Mesenchymal stem cell (in vitro differentiated cells and primary cell): Measurements from ENCODE around the gene PIEZO1.

Experiments used
- DNase-seq: peaks from one replicate; pipeline ENCODE4 v3.0.0-alpha.2; 2013
- H2AFZ ChIP-seq: one replicate; pipeline ENCODE4 v1.6.1; 2013; ENCODE audit warnings: low read depth, mild to moderate bottlenecking, control low read depth, inconsistent platforms, low read length, moderate library complexity
- H2AK5ac ChIP-seq: 2 replicates; pipeline ENCODE4 v1.6.1; 2013; ENCODE audit warnings: low read length, moderate library complexity, mild to moderate bottlenecking, inconsistent platforms; ENCODE audit not compliant: severe bottlenecking
- H2BK120ac ChIP-seq: one replicate; pipeline ENCODE4 v1.6.1; 2013; ENCODE audit warnings: low read depth, mild to moderate bottlenecking, inconsistent platforms, low read length, moderate library complexity
- H2BK12ac ChIP-seq, 2 experiments: one replicate each; pipeline ENCODE4 v1.6.1; 2013; ENCODE audit warnings: inconsistent platforms in 2 of 2, low read length in 2 of 2, mild to moderate bottlenecking in 2 of 2, moderate library complexity in 2 of 2, control low read depth in 1 of 2
- H2BK15ac ChIP-seq: one replicate; pipeline ENCODE4 v1.6.1; 2013; ENCODE audit warnings: mild to moderate bottlenecking, low read depth, inconsistent platforms; ENCODE audit not compliant: poor library complexity, severe bottlenecking
- H2BK5ac ChIP-seq: 2 replicates; pipeline ENCODE4 v1.6.1; 2013; ENCODE audit warnings: low read depth, mild to moderate bottlenecking, low read length, control low read depth, inconsistent platforms; ENCODE audit not compliant: poor library complexity, severe bottlenecking
- H3K14ac ChIP-seq, 2 experiments: one replicate each; pipeline ENCODE4 v1.6.1; 2013; ENCODE audit warnings: inconsistent platforms in 2 of 2, low read length in 2 of 2, control low read depth in 1 of 2, mild to moderate bottlenecking in 1 of 2, moderate library complexity in 1 of 2
- H3K18ac ChIP-seq, 2 experiments: one replicate each; pipeline ENCODE4 v1.6.1; 2013; ENCODE audit warnings: inconsistent platforms in 2 of 2, low read length in 2 of 2, control low read depth in 1 of 2, low read depth in 1 of 2, mild to moderate bottlenecking in 1 of 2
- H3K23ac ChIP-seq, 2 experiments: one replicate each; pipeline ENCODE4 v1.6.1; 2013; ENCODE audit warnings: inconsistent platforms in 2 of 2, low read length in 2 of 2, mild to moderate bottlenecking in 2 of 2, moderate library complexity in 2 of 2, control low read depth in 1 of 2
- H3K27ac ChIP-seq: 2 replicates; pipeline ENCODE4 v1.5.1; 2013; ENCODE audit warnings: mild to moderate bottlenecking, moderate library complexity, low read length, control low read depth, inconsistent platforms; ENCODE audit not compliant: poor library complexity, severe bottlenecking
- H3K27me3 ChIP-seq, 2 experiments: 2 replicates each; pipeline versions ENCODE4 v1.6.1 to v1.7.0; 2013; ENCODE audit warnings: low read length in 2 of 2, mild to moderate bottlenecking in 2 of 2, moderate library complexity in 2 of 2, control low read depth in 1 of 2, inconsistent platforms in 1 of 2; ENCODE audit not compliant: control insufficient read depth in 1 of 2, insufficient read depth in 1 of 2
- H3K36me3 ChIP-seq, 2 experiments: 2 replicates each; pipeline versions ENCODE4 v1.6.1 to v1.7.0; 2013; ENCODE audit warnings: low read length in 2 of 2, control low read depth in 1 of 2, inconsistent platforms in 1 of 2, low read depth in 1 of 2, mild to moderate bottlenecking in 1 of 2; ENCODE audit not compliant: insufficient read depth in 2 of 2, control insufficient read depth in 1 of 2
- H3K4ac ChIP-seq, 2 experiments: one replicate each; pipeline ENCODE4 v1.6.1; 2013; ENCODE audit warnings: inconsistent platforms in 2 of 2, low read length in 2 of 2, mild to moderate bottlenecking in 2 of 2, moderate library complexity in 2 of 2, control low read depth in 1 of 2, low read depth in 1 of 2
- H3K4me1 ChIP-seq: 2 replicates; pipeline ENCODE4 v1.6.1; 2013; ENCODE audit warnings: low read depth, low read length, control low read depth; ENCODE audit not compliant: control insufficient read depth, insufficient read depth
- H3K4me2 ChIP-seq: 2 replicates; pipeline ENCODE4 v1.6.1; 2013; ENCODE audit warnings: low read length, mild to moderate bottlenecking, inconsistent platforms; ENCODE audit not compliant: poor library complexity, severe bottlenecking
- H3K4me3 ChIP-seq, 2 experiments: 2 replicates each; pipeline versions ENCODE4 v1.5.1 to v1.7.0; 2013; ENCODE audit warnings: low read length in 2 of 2, mild to moderate bottlenecking in 2 of 2, control low read depth in 1 of 2, low read depth in 1 of 2; ENCODE audit not compliant: insufficient read depth in 1 of 2
- H3K79me1 ChIP-seq: replicated peaks from 2 replicates; pipeline ENCODE4 v1.6.1; 2013; ENCODE audit warnings: mild to moderate bottlenecking, control low read depth, low read length, inconsistent platforms; ENCODE audit not compliant: poor library complexity, severe bottlenecking
- H3K9ac ChIP-seq: 2 replicates; pipeline ENCODE4 v1.7.0; 2013; ENCODE audit warnings: mild to moderate bottlenecking, low read length, moderate library complexity
- H3K9me3 ChIP-seq: 2 replicates; pipeline ENCODE4 v1.7.0; 2013; ENCODE audit warnings: mild to moderate bottlenecking, low read length; ENCODE audit not compliant: control insufficient read depth
- H4K8ac ChIP-seq: one replicate; pipeline ENCODE4 v1.6.1; 2013; ENCODE audit warnings: inconsistent platforms, mild to moderate bottlenecking, low read length, moderate library complexity
- H4K91ac ChIP-seq: one replicate; pipeline ENCODE4 v1.6.1; 2013; ENCODE audit warnings: mild to moderate bottlenecking, low read length, inconsistent platforms
- WGBS: methylation state at CpG from one replicate; pipeline ENCODE4 v1.1.7; 2013; ENCODE audit warnings: mixed read lengths; 5-methylcytosine and 5-hydroxymethylcytosine counted together

Gene PIEZO1

DNA sequence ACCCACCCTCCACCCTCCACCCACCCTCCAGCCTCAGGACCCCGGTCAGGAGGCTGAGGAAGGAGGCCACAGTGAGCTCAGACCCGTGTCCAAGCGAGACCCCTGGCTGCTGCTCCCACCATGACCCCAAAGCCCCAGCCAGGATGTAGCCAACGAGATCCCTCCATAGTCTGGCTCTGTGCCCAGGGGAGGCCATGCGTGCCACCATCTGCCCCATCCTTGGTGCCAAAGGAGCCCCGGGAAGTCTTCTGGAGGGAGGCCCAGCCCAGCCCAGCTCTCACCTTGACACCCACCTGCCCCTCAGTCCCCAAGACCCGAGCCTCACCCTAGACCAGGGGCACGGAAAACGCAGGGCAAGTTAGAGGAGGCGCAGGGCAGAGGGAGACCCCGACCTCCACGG lies 34.2 kb downstream of the PIEZO1 start:
- H2AK5ac ChIP-seq, result no peak overlapping the region
- no peak overlapping the region for H3K4me3 ChIP-seq
- H2BK15ac ChIP-seq, result no peak overlapping the region
- peaks cover 35% of the 10 kb centered on the region for H3K4me1 ChIP-seq
- no peak overlapping the region for H3K27ac ChIP-seq
- H2BK120ac ChIP-seq, result no peak overlapping the region
- peaks cover 40% of the 10 kb centered on the region for H3K79me1 ChIP-seq
- no peak for DNase-seq
- H4K91ac ChIP-seq, result peak overlapping the region; percentile 11
- peak overlapping the region in 1 of 2 experiments; percentile 31 for H3K4ac ChIP-seq
- peak overlapping the region; percentile 77 for H4K8ac ChIP-seq
- no peak overlapping the region for H3K23ac ChIP-seq
- 93% methylated on average over 12 of the region's 12 CpGs for WGBS
- peaks cover 5 to 58% of the 10 kb centered on the region in 2 experiments for H3K36me3 ChIP-seq
- H3K14ac ChIP-seq, result no peak overlapping the region
- no peaks in the 10 kb centered on the region for H3K27me3 ChIP-seq
- peak overlapping the region in 1 of 2 experiments; percentile 23 for H2BK12ac ChIP-seq
- H3K9me3 ChIP-seq, result no peaks in the 10 kb centered on the region
- H2AFZ ChIP-seq, result no peak overlapping the region
- no peak overlapping the region for H3K9ac ChIP-seq
- H3K4me2 ChIP-seq, result no peak overlapping the region
- H2BK5ac ChIP-seq, result no peak overlapping the region
- H3K18ac ChIP-seq, result no peak overlapping the region

DNA sequence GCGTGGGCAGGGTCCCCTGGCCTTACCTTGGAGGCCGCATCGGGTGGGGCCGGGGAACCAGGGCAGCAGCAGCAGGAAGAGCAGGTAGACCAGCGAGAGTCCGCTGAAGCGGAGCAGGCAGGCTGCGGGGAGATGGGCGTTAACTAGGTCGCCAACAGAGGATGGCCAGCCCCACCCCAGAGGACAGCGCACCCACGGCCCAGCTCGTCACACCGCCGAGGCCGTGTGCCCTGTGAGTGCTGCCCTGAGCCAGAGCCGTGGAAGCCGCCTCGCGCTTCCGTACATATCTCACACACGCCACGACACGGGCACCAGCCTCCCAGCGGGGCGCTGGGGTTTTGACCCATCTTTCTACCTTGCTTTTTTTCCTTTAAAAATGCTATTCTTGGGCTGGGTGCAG lies 35.7 kb downstream of the PIEZO1 start:
- H3K27me3 ChIP-seq, result no peaks in the 10 kb centered on the region
- H2BK15ac ChIP-seq, result no peak overlapping the region
- no peak overlapping the region for H3K9ac ChIP-seq
- no peak overlapping the region for H2AFZ ChIP-seq
- H2BK120ac ChIP-seq, result no peak overlapping the region
- peaks cover 26% of the 10 kb centered on the region for H3K4me1 ChIP-seq
- 98% methylated on average over 26 of the region's 26 CpGs for WGBS
- no peaks in the 10 kb centered on the region for H3K9me3 ChIP-seq
- H3K4ac ChIP-seq, result no peak overlapping the region
- peaks cover 5 to 60% of the 10 kb centered on the region in 2 experiments for H3K36me3 ChIP-seq
- H2BK12ac ChIP-seq, result no peak overlapping the region
- no peak overlapping the region for H2BK5ac ChIP-seq
- peak overlapping the region; percentile 66 for H4K91ac ChIP-seq
- no peak overlapping the region for H3K14ac ChIP-seq
- DNase-seq, result no peak
- H3K27ac ChIP-seq, result no peak overlapping the region
- H3K4me2 ChIP-seq, result no peak overlapping the region
- H3K18ac ChIP-seq, result no peak overlapping the region
- H3K4me3 ChIP-seq, result no peak overlapping the region
- H2AK5ac ChIP-seq, result no peak overlapping the region
- H3K79me1 ChIP-seq, result peaks cover 41% of the 10 kb centered on the region
- no peak overlapping the region for H3K23ac ChIP-seq
- no peak overlapping the region for H4K8ac ChIP-seq

DNA sequence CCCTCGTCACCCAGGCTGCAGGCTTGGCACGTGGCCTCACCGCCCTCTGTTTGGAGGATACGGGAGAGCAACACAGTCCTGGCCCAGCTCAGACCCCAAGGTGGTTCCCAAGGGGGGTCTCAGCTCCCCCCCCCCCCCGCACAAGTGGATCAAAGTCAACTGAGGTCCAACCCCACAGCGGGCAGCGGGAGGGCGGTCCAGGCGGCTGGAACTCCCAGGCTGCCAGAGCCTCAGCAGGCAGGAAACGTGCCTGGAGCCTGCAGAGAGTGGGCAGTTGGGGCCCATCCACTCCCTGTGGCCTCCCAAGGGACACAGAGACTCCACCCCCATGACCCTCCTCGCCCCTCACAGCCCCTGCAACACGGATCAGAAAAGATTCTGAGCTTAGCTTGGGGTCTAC lies 36.7 kb downstream of the PIEZO1 start:
- Histone ChIP-seq H3K36me3 (peaks cover 5 to 65% of the 10 kb centered on the region in 2 experiments), H3K14ac (no peak overlapping the region), H2AK5ac (no peak overlapping the region), H3K27me3 (no peaks in the 10 kb centered on the region), H3K9ac (no peak overlapping the region), H3K4me3 (no peak overlapping the region), H3K79me1 (peaks cover 44% of the 10 kb centered on the region), H4K8ac (no peak overlapping the region), H3K23ac (no peak overlapping the region), H3K4ac (no peak overlapping the region), H3K4me2 (no peak overlapping the region), H2AFZ (no peak overlapping the region), H2BK15ac (no peak overlapping the region), H4K91ac (peak overlapping the region; percentile 56), H3K18ac (no peak overlapping the region), H3K9me3 (no peaks in the 10 kb centered on the region), H3K27ac (no peak overlapping the region), H2BK120ac (no peak overlapping the region), H2BK5ac (no peak overlapping the region), H3K4me1 (peaks cover 24% of the 10 kb centered on the region), H2BK12ac (no peak overlapping the region)
- DNase-seq, result no peak
- WGBS, result 93% methylated on average over 11 of the region's 12 CpGs

DNA sequence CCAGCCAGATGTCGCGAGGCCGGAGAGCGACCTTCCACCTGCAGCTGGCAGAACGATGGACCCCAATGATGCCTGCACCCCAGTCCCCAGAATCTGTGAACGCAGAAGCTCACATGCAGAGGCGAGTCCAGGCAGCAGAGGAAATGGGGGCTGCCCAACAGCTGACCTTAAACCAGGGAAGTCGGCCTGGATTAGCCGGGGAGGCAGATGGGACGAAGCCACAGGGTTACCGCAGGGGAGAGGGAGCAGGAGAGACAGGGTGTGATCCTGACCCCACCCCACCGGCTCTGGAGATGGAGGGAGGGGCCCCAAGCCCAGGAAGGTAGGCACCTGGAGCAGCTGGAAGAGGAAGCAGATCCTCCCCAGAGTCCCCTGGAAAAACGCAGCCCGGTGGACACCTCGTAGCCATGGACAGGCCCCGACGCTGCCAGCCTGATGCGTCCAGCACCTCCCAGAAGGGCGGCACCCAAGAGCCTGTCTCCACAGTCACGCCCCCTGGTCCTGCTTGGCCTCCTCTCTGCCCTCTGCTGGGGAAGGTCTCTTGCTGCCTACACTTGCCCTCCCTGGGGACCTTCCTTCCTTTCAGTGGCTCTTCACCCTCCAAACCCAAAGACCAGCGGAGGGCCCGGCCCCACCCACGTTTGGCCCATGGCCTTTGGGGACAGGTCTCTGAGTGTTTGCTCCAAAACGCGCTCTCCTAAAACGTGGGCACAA lies 37.3 kb downstream of the PIEZO1 start:
- H3K79me1 ChIP-seq, result peaks cover 48% of the 10 kb centered on the region
- H2BK120ac ChIP-seq, result no peak overlapping the region
- H3K9me3 ChIP-seq, result no peaks in the 10 kb centered on the region
- no peak overlapping the region for H3K4me3 ChIP-seq
- no peak overlapping the region for H3K9ac ChIP-seq
- no peak overlapping the region for H2BK5ac ChIP-seq
- H3K4me1 ChIP-seq, result peaks cover 24% of the 10 kb centered on the region
- no peak overlapping the region for H3K23ac ChIP-seq
- H3K4ac ChIP-seq, result no peak overlapping the region
- 90% methylated on average over 26 of the region's 26 CpGs for WGBS
- peaks cover 5 to 68% of the 10 kb centered on the region in 2 experiments for H3K36me3 ChIP-seq
- H4K91ac ChIP-seq, result peak overlapping the region; percentile 56
- no peak overlapping the region for H2BK12ac ChIP-seq
- H2BK15ac ChIP-seq, result no peak overlapping the region
- H2AFZ ChIP-seq, result no peak overlapping the region
- DNase-seq, result peak; percentile 41
- no peak overlapping the region for H3K27ac ChIP-seq
- no peak overlapping the region for H2AK5ac ChIP-seq
- H3K27me3 ChIP-seq, result no peaks in the 10 kb centered on the region
- H3K14ac ChIP-seq, result no peak overlapping the region
- H3K18ac ChIP-seq, result no peak overlapping the region
- no peak overlapping the region for H3K4me2 ChIP-seq
- H4K8ac ChIP-seq, result no peak overlapping the region
